RWPE2 (cell line): ENCODE results near the gene MYH14.
"Not testable (repeated sequence)": the region's sequence is repeated elsewhere in the genome, so short reads cannot be mapped to it uniquely, and the experiment has no call there.

Experiments
- ATAC-seq: fragments of 200-7000 bp; cut with Tn5 transposase; 3 replicates; pipeline ENCODE4 v1.9.1; 2021; ENCODE audit warnings: low read depth
- DNase-seq: peaks from one replicate; pipeline ENCODE4 v3.0.0-alpha.2; 2020; ENCODE audit warnings: low spot score
- H3K27ac ChIP-seq: fragments of 450-650 bp; 2 replicates; pipeline ENCODE4 v1.5.1; 2017; ENCODE audit warnings: mild to moderate bottlenecking; ENCODE audit not compliant: poor library complexity, severe bottlenecking
- H3K27me3 ChIP-seq: fragments of 250-450 bp; sonication (Bioruptor Pico); 2 replicates; pipeline ENCODE4 v1.5.1; 2021; ENCODE audit warnings: mild to moderate bottlenecking, moderate library complexity; ENCODE audit not compliant: insufficient read depth, poor library complexity, severe bottlenecking
- H3K36me3 ChIP-seq: fragments of 250-450 bp; sonication (Bioruptor Pico); 2 replicates; pipeline ENCODE4 v1.5.1; 2020; ENCODE audit warnings: low read depth, mild to moderate bottlenecking, moderate library complexity
- H3K4me1 ChIP-seq: fragments of 250-450 bp; sonication (Bioruptor Pico); 2 replicates; pipeline ENCODE4 v1.5.1; 2021; ENCODE audit warnings: mild to moderate bottlenecking, moderate library complexity; ENCODE audit not compliant: insufficient read depth, poor library complexity, severe bottlenecking
- H3K4me3 ChIP-seq: fragments of 250-450 bp; sonication (Bioruptor Pico); 2 replicates; pipeline ENCODE4 v1.5.1; 2021; ENCODE audit warnings: mild to moderate bottlenecking, moderate library complexity; ENCODE audit not compliant: severe bottlenecking
- H3K9me3 ChIP-seq: fragments of 250-450 bp; sonication (Bioruptor Pico); 2 replicates; pipeline ENCODE4 v1.5.1; 2021; ENCODE audit warnings: mild to moderate bottlenecking, moderate library complexity; ENCODE audit not compliant: severe bottlenecking
- CTCF ChIP-seq: fragments of 450-650 bp; IDR thresholded peaks from one replicate; pipeline ENCODE4 v1.5.1; 2017; ENCODE audit warnings: mild to moderate bottlenecking, moderate library complexity; ENCODE audit not compliant: poor library complexity, severe bottlenecking

The MYH14 gene

GRCh38 chr19:50332244-50333038, 129.0 kb downstream of the MYH14 start:
- Histone ChIP-seq H3K27ac (no peak overlapping the region), H3K27me3 (peaks cover 38% of the 10 kb centered on the region), H3K4me3 (peak overlapping the region; percentile 35), H3K9me3 (no peaks in the 10 kb centered on the region), H3K4me1 (no peaks in the 10 kb centered on the region), H3K36me3 (no peaks in the 10 kb centered on the region)
- ATAC-seq (no peak), DNase-seq (no peak)
- TF ChIP-seq CTCF: no peak

- Histone ChIP-seq H3K27ac (no peak overlapping the region), H3K27me3 (peaks cover 33% of the 10 kb centered on the region), H3K4me3 (peak overlapping the region; percentile 35), H3K9me3 (no peaks in the 10 kb centered on the region), H3K4me1 (no peaks in the 10 kb centered on the region), H3K36me3 (no peaks in the 10 kb centered on the region)
- ATAC-seq (peak; percentile 66), DNase-seq (peak; percentile 91)
- TF ChIP-seq CTCF: no peak
Measured at GRCh38 chr19:50333235-50333736, 129.9 kb downstream of the MYH14 start.

GRCh38 chr19:50333737-50334617, 130.6 kb downstream of the MYH14 start:
- DNase-seq (no peak), ATAC-seq (0 out of 3 replicates have a peak, but pooled peaks have one; percentile 6)
- H3K27ac ChIP-seq: no peak overlapping the region
- H3K9me3 ChIP-seq: no peaks in the 10 kb centered on the region
- H3K4me3 ChIP-seq: peak overlapping the region; percentile 35
- no peaks in the 10 kb centered on the region for H3K36me3 ChIP-seq
- no peaks in the 10 kb centered on the region for H3K4me1 ChIP-seq
- no peak for TF ChIP-seq CTCF
- peaks cover 29% of the 10 kb centered on the region for H3K27me3 ChIP-seq

GRCh38 chr19:50334741-50335421, 131.5 kb downstream of the MYH14 start:
- H3K36me3 ChIP-seq: no peaks in the 10 kb centered on the region
- no peaks in the 10 kb centered on the region for H3K4me1 ChIP-seq
- H3K4me3 ChIP-seq: no peak overlapping the region
- TF ChIP-seq CTCF: no peak
- ATAC-seq (no peak), DNase-seq (no peak)
- H3K9me3 ChIP-seq: no peaks in the 10 kb centered on the region
- H3K27me3 ChIP-seq: peaks cover 23% of the 10 kb centered on the region
- H3K27ac ChIP-seq: no peak overlapping the region

GRCh38 chr19:50337031-50337430, 133.6 kb downstream of the MYH14 start:
- H3K9me3 ChIP-seq, H3K36me3 ChIP-seq, H3K4me3 ChIP-seq, ATAC-seq, H3K27ac ChIP-seq, DNase-seq, H3K4me1 ChIP-seq: not testable (repeated sequence)
- H3K27me3 ChIP-seq: peaks cover 10% of the 10 kb centered on the region
